T-helper 9 cell (primary cell): ENCODE results near the gene SHLD3.
"Not testable (repeated sequence)": the region's sequence is repeated elsewhere in the genome, so short reads cannot be mapped to it uniquely, and the experiment has no call there.

Experiments
- DNase-seq: peaks from one replicate; pipeline ENCODE4 v3.0.0-alpha.2; 2020
- total RNA-seq, 2 donors: gene quantifications; one replicate each; lab custom pipeline; 2026; lab: John Stamatoyannopoulos, UW

The SHLD3 gene
- 6.8 to 8.8 reads per million in 2 donors for total RNA-seq

- DNase-seq: peak; percentile 78
Measured at GRCh38 chr5:65624571-65625555, at the start of gene SHLD3, which contains the start of gene TRAPPC13. TSS of gene SHLD3 (plus strand) at chr5:65625027. CDS start at chr5:65629588, 4,561 bp downstream. TSS of gene TRAPPC13 (plus strand) at chr5:65625027. CDS start at chr5:65625061, 34 bp downstream.

GRCh38 chr5:65577141-65577540, 47.7 kb upstream of the SHLD3 start:
- DNase-seq: no peak

DNA sequence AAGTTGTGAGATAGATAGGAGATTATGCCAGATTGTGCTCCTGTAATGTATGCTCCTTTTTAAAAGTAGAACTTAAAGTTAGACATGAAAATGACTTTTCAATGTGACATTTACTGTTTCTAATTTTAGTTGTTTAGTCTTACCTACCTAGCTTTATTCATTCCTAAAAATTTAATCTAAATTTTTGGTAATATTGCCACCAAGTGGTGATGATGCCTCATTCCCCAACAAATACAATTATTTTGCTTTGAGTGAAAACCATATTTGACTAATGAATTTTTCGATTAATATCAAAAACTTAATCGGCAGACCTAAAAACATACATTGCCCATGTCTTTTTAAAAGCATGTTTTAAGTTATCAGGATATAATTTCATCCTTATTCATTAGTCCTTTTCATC, 36.1 kb upstream of the SHLD3 start:
- DNase-seq: no peak

- not testable (repeated sequence) for DNase-seq
Measured at GRCh38 chr5:65601761-65602160, 23.1 kb upstream of the SHLD3 start.

- DNase-seq: no peak
Measured at GRCh38 chr5:65611524-65611923, 13.3 kb upstream of the SHLD3 start.

- no peak for DNase-seq
Measured at GRCh38 chr5:65612298-65612907, 12.4 kb upstream of the SHLD3 start.

DNA sequence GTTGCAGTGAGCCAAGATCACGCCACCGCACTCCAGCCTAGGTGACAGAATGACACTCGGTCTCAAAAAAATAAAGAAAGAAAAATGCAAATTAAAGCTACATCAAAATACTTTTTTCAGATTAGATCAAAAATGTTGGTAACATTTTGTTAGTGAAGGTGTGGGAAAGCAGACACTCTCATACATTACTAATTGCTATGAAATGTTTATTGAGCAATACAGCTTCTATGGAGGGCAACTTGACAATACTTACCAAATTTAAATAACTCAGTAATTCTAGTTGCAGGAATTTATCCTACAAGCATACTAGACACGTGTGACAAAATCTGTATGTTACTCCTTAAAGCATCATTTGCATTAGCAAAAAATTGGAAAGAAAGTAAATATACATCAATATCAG, 4.8 kb upstream of the SHLD3 start:
- DNase-seq: no peak

GRCh38 chr5:65621961-65622360, 2.9 kb upstream of the SHLD3 start:
- not testable (repeated sequence) for DNase-seq

DNA sequence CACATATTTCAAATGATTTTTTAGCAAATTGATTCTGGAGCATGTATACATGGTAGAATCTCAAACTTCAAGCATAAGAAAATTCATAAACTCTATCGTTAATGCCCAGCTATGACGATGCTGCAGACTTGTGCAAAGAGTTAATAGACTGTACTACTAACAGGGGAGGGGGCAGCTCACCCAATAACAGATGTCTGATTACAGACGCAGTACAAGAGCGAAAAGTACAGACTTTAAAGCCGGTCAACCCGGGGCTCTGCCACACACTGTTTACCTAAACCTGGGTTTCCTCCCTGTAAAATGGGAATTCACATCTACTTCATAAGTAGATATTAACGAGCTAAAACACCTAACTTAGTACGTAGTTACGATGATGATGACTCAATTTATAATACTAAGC, 1.3 kb upstream of the SHLD3 start:
- DNase-seq: no peak

- peak; percentile 80 for DNase-seq
Measured at GRCh38 chr5:65624025-65624570, 729 bp upstream of the SHLD3 start, which contains the start of gene TRIM23. TSS of gene TRIM23 (minus strand) at chr5:65624333. CDS start at chr5:65624274, 59 bp downstream.

- DNase-seq: no peak
Measured at GRCh38 chr5:65625743-65626142, 916 bp downstream of the SHLD3 start.

DNA sequence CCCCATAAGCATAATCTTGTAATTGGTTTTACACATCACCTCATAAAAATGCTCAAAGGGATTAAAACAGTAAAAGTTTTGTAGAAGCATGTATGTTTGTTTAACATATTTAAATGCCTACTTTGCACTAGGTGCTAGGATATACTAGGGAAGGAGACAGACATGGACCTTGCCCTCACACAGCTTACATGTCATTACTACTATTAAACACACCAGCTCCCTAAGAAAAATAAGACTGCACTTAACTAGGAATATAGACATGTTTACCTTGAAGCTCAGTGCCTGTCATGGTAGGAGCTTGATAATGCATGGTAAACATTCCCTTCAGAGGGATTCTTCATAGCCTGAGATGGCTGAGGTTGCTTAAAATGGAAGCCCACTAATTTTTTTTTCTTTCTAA, 6.2 kb downstream of the SHLD3 start:
- DNase-seq: no peak

DNA sequence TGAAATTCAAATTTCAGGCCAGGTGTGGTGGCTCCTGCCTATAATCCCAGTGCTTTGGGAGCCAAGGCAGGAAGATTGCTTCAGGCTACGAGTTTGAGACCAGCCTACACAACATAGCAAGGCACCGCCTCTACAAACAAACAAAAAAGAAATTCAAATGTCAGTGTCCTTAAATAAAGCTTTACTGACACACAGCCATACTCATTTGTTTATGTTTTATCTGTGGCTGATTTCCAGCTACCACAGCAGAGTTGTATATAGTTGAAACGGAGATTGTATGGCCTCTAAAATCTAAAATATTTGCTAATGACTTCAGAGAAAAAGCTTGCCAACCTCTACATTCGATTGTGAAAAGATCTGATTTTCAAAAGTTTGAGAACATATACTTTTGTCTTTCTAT, 15.4 kb downstream of the SHLD3 start:
- DNase-seq: no peak

DNA sequence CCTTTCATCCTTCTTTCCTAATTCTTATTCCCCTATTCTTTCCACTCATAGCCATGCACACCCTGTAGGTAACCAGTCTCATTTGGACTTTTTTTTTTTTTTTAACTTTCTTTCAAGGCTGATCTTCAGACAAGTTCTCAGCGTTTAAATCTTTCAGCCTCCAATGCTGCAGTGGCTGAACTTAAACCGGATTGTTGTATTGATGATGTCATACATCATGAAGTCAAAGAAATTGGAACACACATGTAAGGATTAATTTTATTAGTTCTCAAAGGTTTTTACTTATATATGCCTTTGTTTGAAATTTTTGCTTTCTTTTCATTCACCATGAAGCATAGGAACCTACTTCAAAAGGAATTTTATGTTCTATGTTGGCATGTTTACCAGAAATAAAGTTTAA, 22.1 kb downstream of the SHLD3 start:
- DNase-seq: no peak

GRCh38 chr5:65647941-65648340, 23.1 kb downstream of the SHLD3 start:
- DNase-seq: no peak

- no peak for DNase-seq
Measured at GRCh38 chr5:65651144-65651543, 26.3 kb downstream of the SHLD3 start.

GRCh38 chr5:65654713-65655112, 29.9 kb downstream of the SHLD3 start:
- DNase-seq: no peak

GRCh38 chr5:65663804-65664521, 39.1 kb downstream of the SHLD3 start:
- no peak for DNase-seq

- DNase-seq: no peak
Measured at GRCh38 chr5:65668696-65669095, 43.9 kb downstream of the SHLD3 start.

GRCh38 chr5:65672796-65673195, 48.0 kb downstream of the SHLD3 start:
- DNase-seq: no peak

DNA sequence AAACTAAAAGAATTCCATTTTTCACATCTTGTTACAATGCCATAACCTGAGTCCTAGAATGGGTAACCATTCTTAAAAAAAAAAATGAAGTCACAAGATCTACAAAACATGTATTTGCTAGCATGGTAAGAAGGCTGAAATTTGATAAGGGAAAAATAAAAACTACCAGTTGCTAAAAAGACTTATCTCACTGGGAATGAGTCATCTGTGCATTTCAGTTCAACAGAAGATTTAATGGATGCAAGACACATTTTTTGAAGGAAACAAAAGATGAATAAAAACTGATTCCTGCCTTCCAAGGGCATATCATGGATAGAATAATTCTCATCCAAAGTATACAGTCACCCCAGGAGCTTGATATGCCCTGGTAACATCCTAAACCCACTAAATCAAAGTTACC, 49.9 kb downstream of the SHLD3 start:
- DNase-seq: no peak

DNA sequence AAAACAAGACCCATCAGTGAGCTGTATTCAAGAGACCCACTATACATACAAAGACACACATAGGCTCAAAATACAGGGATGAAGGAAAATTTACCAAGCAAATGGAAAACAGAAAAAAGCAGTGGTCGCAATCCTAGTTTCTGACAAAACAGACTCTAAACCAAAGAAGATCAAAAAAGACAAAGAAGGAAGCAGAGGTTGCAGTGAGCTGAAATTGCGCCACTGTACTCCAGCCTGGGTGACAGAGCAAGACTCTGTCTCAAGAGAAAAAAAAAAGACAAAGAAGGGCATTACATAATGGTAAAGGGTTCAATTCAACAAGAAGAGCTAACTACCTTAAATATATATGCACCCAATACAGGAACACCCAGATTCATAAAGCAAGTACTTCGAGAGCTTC, 51.2 kb downstream of the SHLD3 start:
- DNase-seq: not testable (repeated sequence)
